GM20000 (cell line): ENCODE results near the gene LACTB.

Source experiments
- DNase-seq: peaks from one replicate; pipeline ENCODE4 v3.0.0; 2012; ENCODE audit warnings: low spot score
- CTCF ChIP-seq: IDR thresholded peaks from 2 replicates; pipeline ENCODE4 v1.5.1; 2012; ENCODE audit warnings: mild to moderate bottlenecking, control low read depth; ENCODE audit errors: extremely low read depth, missing control alignments

The LACTB gene

GRCh38 chr15:63121382-63122001 lies at the start of gene LACTB:
LACTB (plus strand) TSS chr15:63121861; CDS start chr15:63121872, 11 bp downstream.
- DNase-seq: peak; percentile 91
- no peak for TF ChIP-seq CTCF

- TF ChIP-seq CTCF: no peak
- DNase-seq: no peak
Observed at GRCh38 chr15:63072023-63072650, 49.5 kb upstream of the LACTB start.

GRCh38 chr15:63072809-63073277 lies 48.8 kb upstream of the LACTB start:
- TF ChIP-seq CTCF: no peak
- no peak for DNase-seq

- no peak for DNase-seq
- no peak for TF ChIP-seq CTCF
Observed at GRCh38 chr15:63073497-63074172, 48.0 kb upstream of the LACTB start.

- DNase-seq: no peak
- TF ChIP-seq CTCF: no peak
Observed at GRCh38 chr15:63075015-63075983, 46.4 kb upstream of the LACTB start.

- no peak for TF ChIP-seq CTCF
- DNase-seq: no peak
Observed at GRCh38 chr15:63075984-63076713, 45.5 kb upstream of the LACTB start.
